HG03280 (cell line): ENCODE measurements around the gene CELF2.
"Not testable (repeated sequence)": the region's sequence is repeated elsewhere in the genome, so short reads cannot be mapped to it uniquely, and the experiment has no call there.

ENCODE experiments used
- ATAC-seq: cut with Tn5 transposase; IDR thresholded peaks from one replicate; pipeline ENCODE4 v1.9.1; 2021; ENCODE audit warnings: mild to moderate bottlenecking, moderate library complexity; ENCODE audit not compliant: unreplicated experiment

The CELF2 gene

GRCh38 chr10:11119843-11120242 lies 102.2 kb downstream of the CELF2 start:
- no peak for ATAC-seq

GRCh38 chr10:11120711-11121110 lies 103.0 kb downstream of the CELF2 start:
- ATAC-seq: no peak

GRCh38 chr10:11123892-11124291 lies 106.2 kb downstream of the CELF2 start:
- not testable (repeated sequence) for ATAC-seq

GRCh38 chr10:11125004-11125403 lies 107.3 kb downstream of the CELF2 start:
- ATAC-seq: no peak

GRCh38 chr10:11127017-11127416 lies 109.3 kb downstream of the CELF2 start:
- not testable (repeated sequence) for ATAC-seq

- no peak for ATAC-seq
Observed at GRCh38 chr10:11131112-11131639, 113.5 kb downstream of the CELF2 start.

GRCh38 chr10:11134411-11134810 lies 116.7 kb downstream of the CELF2 start:
- ATAC-seq: no peak

GRCh38 chr10:11135709-11136108 lies 118.0 kb downstream of the CELF2 start:
- no peak for ATAC-seq

- no peak for ATAC-seq
Observed at GRCh38 chr10:11138314-11139033, 120.8 kb downstream of the CELF2 start.

- no peak for ATAC-seq
Observed at GRCh38 chr10:11140963-11141362, 123.3 kb downstream of the CELF2 start.

- no peak for ATAC-seq
Observed at GRCh38 chr10:11141571-11142091, 124.0 kb downstream of the CELF2 start.

GRCh38 chr10:11142777-11143176 lies 125.1 kb downstream of the CELF2 start:
- ATAC-seq: no peak

GRCh38 chr10:11143242-11143641 lies 125.6 kb downstream of the CELF2 start:
- ATAC-seq: no peak

- peak; percentile 33 for ATAC-seq
Observed at GRCh38 chr10:11144626-11145494, 127.2 kb downstream of the CELF2 start.

- ATAC-seq: peak; percentile 79
Observed at GRCh38 chr10:11145495-11145855, 127.8 kb downstream of the CELF2 start.

- ATAC-seq: no peak
Observed at GRCh38 chr10:11146402-11147171, 128.9 kb downstream of the CELF2 start.

GRCh38 chr10:11147722-11148121 lies 130.1 kb downstream of the CELF2 start:
- ATAC-seq: no peak

- ATAC-seq: no peak
Observed at GRCh38 chr10:11148142-11149028, 130.7 kb downstream of the CELF2 start.

GRCh38 chr10:11149807-11150141 lies 132.1 kb downstream of the CELF2 start:
- ATAC-seq: no peak

GRCh38 chr10:11150231-11150731 lies 132.6 kb downstream of the CELF2 start:
- ATAC-seq: no peak
